Breast epithelium (tissue), 4 donors: ENCODE data around the gene ALDH1A2. TPM values are rescaled to one million over a fixed set of nuclear protein-coding genes. Genes with fewer than 3 reads are reported as not detected.

ENCODE experiments used
- DNase-seq, 2 donors: peaks; one replicate each; pipeline ENCODE4 v3.0.0-alpha.2; 2019; ENCODE audit warnings: low spot score in 2 of 2
- H3K27ac ChIP-seq, 2 donors: fragments of 200-600 bp; sonication (generic) in 1 of 2; one replicate each; pipeline ENCODE4 v1.5.1; 2016 to 2019; ENCODE audit warnings: mild to moderate bottlenecking in 1 of 2
- H3K27me3 ChIP-seq, 2 donors: fragments of 200-600 bp; sonication (generic) in 1 of 2; one replicate each; pipeline versions ENCODE4 v1.5.1 to v1.6.0; 2017 to 2019; ENCODE audit warnings: control low read depth in 1 of 2, mild to moderate bottlenecking in 1 of 2
- H3K36me3 ChIP-seq: fragments of 200-600 bp; one replicate; pipeline ENCODE4 v1.5.1; 2019
- H3K4me1 ChIP-seq, 2 donors: fragments of 200-600 bp; sonication (generic); one replicate each; pipeline ENCODE4 v1.5.1; 2016 to 2019; ENCODE audit warnings: control low read depth in 1 of 2
- H3K4me3 ChIP-seq, 3 donors: fragments of 200-600 bp; sonication (generic); 1 replicate in 2 of 3; 2 replicates in 1 of 3; pipeline ENCODE4 v1.5.1; 2016 to 2019; ENCODE audit warnings: mild to moderate bottlenecking in 3 of 3, moderate library complexity in 2 of 3
- H3K9me3 ChIP-seq, 2 donors: fragments of 200-600 bp; sonication (generic) in 1 of 2; one replicate each; pipeline ENCODE4 v1.5.1; 2016 to 2019; ENCODE audit warnings: control low read depth in 1 of 2
- CTCF ChIP-seq, 3 donors: fragments of 450-650 bp; IDR thresholded peaks; one replicate each; pipeline ENCODE4 v1.5.1; 2016 to 2017; ENCODE audit warnings: antibody characterized with exemption in 3 of 3, mild to moderate bottlenecking in 3 of 3, moderate library complexity in 3 of 3
- POLR2A ChIP-seq: fragments of 450-650 bp; IDR thresholded peaks from one replicate; pipeline ENCODE4 v1.6.1; 2016; ENCODE audit warnings: antibody characterized with exemption, mild to moderate bottlenecking, moderate library complexity
- POLR2AphosphoS5 ChIP-seq, 3 donors: sonication (generic); formaldehyde crosslinking; IDR thresholded peaks; one replicate each; pipeline ENCODE4 v1.6.1; 2017; ENCODE audit warnings: antibody characterized with exemption in 3 of 3
- intact Hi-C: fragments of 100-400 bp; cut with DNase I; formaldehyde crosslinking; loops from one replicate; pipeline ENCODE4 v1.15.1; 2023; ENCODE audit warnings: low total_unique reads
- total RNA-seq, 3 donors: library from RNA; depleted of rRNA; stranded (reverse); fragments of >200 nt; gene quantifications; one replicate each; pipeline ENCODE4 v1.1.0, GENCODE V29; 2016

ALDH1A2 gene
- total RNA-seq, 3 donors from 2014 or later, result 6.1 to 19.6 (median 11.1) TPM

- Histone ChIP-seq H3K36me3 (no peaks in the 10 kb centered on the region), H3K4me3 (peak overlapping the region; percentile 46 to 69 (median 55)), H3K9me3 (no peaks in the 10 kb centered on the region), H3K27ac (peak overlapping the region in 1 of 2 donors; percentile 4), H3K27me3 (peaks cover 0 to 50% of the 10 kb centered on the region in 2 donors), H3K4me1 (peaks cover 0 to 5% of the 10 kb centered on the region in 2 donors)
- DNase-seq, result no peak
- no peak for TF ChIP-seq POLR2AphosphoS5 (IDR thresholded peaks at IDR 0.05)
- intact Hi-C loops, result no loop called here
Measured at GRCh38 chr15:58064082-58064979, 1.2 kb downstream of the ALDH1A2 start.

GRCh38 chr15:58063614-58064013 is 1.9 kb downstream of the ALDH1A2 start:
- Histone ChIP-seq H3K9me3 (no peaks in the 10 kb centered on the region), H3K27me3 (peaks cover 0 to 50% of the 10 kb centered on the region in 2 donors), H3K27ac (no peak overlapping the region), H3K4me1 (peaks cover 0 to 5% of the 10 kb centered on the region in 2 donors), H3K4me3 (no peak overlapping the region), H3K36me3 (no peaks in the 10 kb centered on the region)
- intact Hi-C loops, result no loop called here
- TF ChIP-seq CTCF (IDR thresholded peaks at IDR 0.05) (no peak), POLR2A (no peak), POLR2AphosphoS5 (IDR thresholded peaks at IDR 0.05) (no peak)
- no peak for DNase-seq

GRCh38 chr15:58062983-58063382 is 2.5 kb downstream of the ALDH1A2 start:
- Histone ChIP-seq H3K27me3 (peaks cover 0 to 50% of the 10 kb centered on the region in 2 donors), H3K4me1 (peaks cover 0 to 5% of the 10 kb centered on the region in 2 donors), H3K9me3 (no peaks in the 10 kb centered on the region), H3K4me3 (no peak overlapping the region), H3K27ac (no peak overlapping the region), H3K36me3 (no peaks in the 10 kb centered on the region)
- no peak for TF ChIP-seq POLR2AphosphoS5 (IDR thresholded peaks at IDR 0.05)
- TF ChIP-seq POLR2A, result no peak
- TF ChIP-seq CTCF (IDR thresholded peaks at IDR 0.05), result no peak
- no peak for DNase-seq
- intact Hi-C loops, result no loop called here

GRCh38 chr15:58062175-58062574 is 3.3 kb downstream of the ALDH1A2 start:
- Histone ChIP-seq H3K9me3 (no peaks in the 10 kb centered on the region), H3K4me3 (no peak overlapping the region), H3K4me1 (peaks cover 0 to 5% of the 10 kb centered on the region in 2 donors), H3K36me3 (no peaks in the 10 kb centered on the region), H3K27me3 (peaks cover 0 to 50% of the 10 kb centered on the region in 2 donors), H3K27ac (no peak overlapping the region)
- intact Hi-C loops, result no loop called here
- TF ChIP-seq CTCF (IDR thresholded peaks at IDR 0.05) (no peak), POLR2AphosphoS5 (IDR thresholded peaks at IDR 0.05) (no peak), POLR2A (no peak)
- DNase-seq, result no peak

GRCh38 chr15:58060575-58060974 is 4.9 kb downstream of the ALDH1A2 start:
- Histone ChIP-seq H3K27me3 (peaks cover 0 to 34% of the 10 kb centered on the region in 2 donors), H3K9me3 (no peaks in the 10 kb centered on the region), H3K27ac (no peak overlapping the region), H3K36me3 (no peaks in the 10 kb centered on the region), H3K4me3 (no peak overlapping the region), H3K4me1 (no peaks in the 10 kb centered on the region)
- no peak for DNase-seq
- no peak for TF ChIP-seq POLR2A
- TF ChIP-seq POLR2AphosphoS5 (IDR thresholded peaks at IDR 0.05), result no peak
- no peak for TF ChIP-seq CTCF (IDR thresholded peaks at IDR 0.05)
- intact Hi-C loops, result no loop called here
